GM21528 (cell line): Measurements from ENCODE around the gene TRMT1.

Experiments
- ATAC-seq: cut with Tn5 transposase; IDR thresholded peaks from one replicate; pipeline ENCODE4 v1.9.1; 2021; ENCODE audit warnings: mild to moderate bottlenecking, moderate library complexity; ENCODE audit not compliant: unreplicated experiment, low FRiP score

Gene TRMT1

DNA sequence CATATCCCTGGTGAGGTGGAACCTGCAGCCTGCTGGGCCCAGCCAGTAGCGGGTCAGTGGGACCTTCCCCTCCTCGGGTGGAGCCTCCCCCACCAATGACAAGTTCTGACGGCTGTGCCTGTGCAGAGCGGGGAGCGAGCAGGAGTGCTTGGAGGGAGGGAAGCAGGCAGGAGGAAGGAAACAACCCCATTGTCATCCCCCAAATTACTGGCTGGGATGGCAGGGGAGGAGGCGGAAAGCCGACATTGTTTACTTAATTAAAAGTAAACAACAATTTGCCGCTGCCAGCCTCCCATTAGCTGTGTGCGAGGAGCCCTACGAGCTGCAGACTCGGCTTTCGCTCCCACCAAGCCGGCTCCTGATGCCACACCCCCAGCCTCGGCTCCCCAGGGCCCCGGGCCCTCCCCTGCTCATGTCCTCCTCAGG is 59.4 kb downstream of the TRMT1 start:
- ATAC-seq: no peak

GRCh38 chr19:13056052-13056660 is 60.4 kb downstream of the TRMT1 start:
- ATAC-seq: no peak

- no peak for ATAC-seq
These were observed 61.1 kb downstream of the TRMT1 start for GRCh38 chr19:13055213-13056051.
